Measurements from ENCODE around the gene GRM4.

GRCh38 chr6:34057790-34058189 lies 88.1 kb downstream of the GRM4 start:
- TF ChIP-seq POLR2A (IDR thresholded peaks at IDR 0.05): no peak
- TF ChIP-seq CTCF (IDR thresholded peaks at IDR 0.05): no peak

All from right lobe of liver (tissue), 4 donors.